Activated CD8-positive, alpha-beta memory T cell treated with anti-CD3 and anti-CD28 coated beads, Interleukin-2, amount 10 ng/mL, durations not matched to agents 7 days and 5 days (primary cell): Measurements from ENCODE around the gene ARIH2. TPM values are rescaled to one million over a fixed set of nuclear protein-coding genes. Genes with fewer than 3 reads are reported as not detected.

Source experiments
- ATAC-seq: fragments of 150-1000 bp; cut with Tn5 transposase; one replicate; pipeline ENCODE4 v1.10.0; 2021; ENCODE audit warnings: moderate library complexity
- CTCF ChIA-PET: fragments of 350-600 bp; sonication (Branson Sonifier 250); formaldehyde crosslinking; loops from one replicate; lab custom pipeline; 2021; ENCODE audit warnings: antibody characterized with exemption; lab: Charles Lee
- DNase-seq: peaks from one replicate; pipeline ENCODE4 v3.0.0-alpha.2; 2020
- H3K27ac Mint-ChIP-seq: one replicate; pipeline ENCODE4 v1.8.0; 2021; ENCODE audit warnings: mild to moderate bottlenecking, mixed read lengths
- H3K27me3 Mint-ChIP-seq: one replicate; pipeline ENCODE4 v1.8.0; 2021; ENCODE audit warnings: mixed read lengths
- H3K36me3 Mint-ChIP-seq: one replicate; pipeline ENCODE4 v1.8.0; 2021; ENCODE audit warnings: mild to moderate bottlenecking, mixed read lengths
- H3K4me1 Mint-ChIP-seq: one replicate; pipeline ENCODE4 v1.8.0; 2021; ENCODE audit warnings: mixed read lengths
- H3K4me3 Mint-ChIP-seq: one replicate; pipeline ENCODE4 v1.8.0; 2021; ENCODE audit warnings: mild to moderate bottlenecking, moderate library complexity, mixed read lengths
- H3K9me3 Mint-ChIP-seq: one replicate; pipeline ENCODE4 v1.8.0; 2022; ENCODE audit warnings: low read depth, mixed read lengths
- microRNA-seq: library from miRNA; unstranded; fragments of <30 nt; microRNA quantifications from one replicate; pipeline ENCODE4 v1.2.0, GENCODE V29; 2022
- total RNA-seq, 2 experiments: library from RNA; stranded (reverse); gene quantifications; one replicate each; pipeline ENCODE4 v1.2.3, GENCODE V29; 2021

Gene ARIH2
- total RNA-seq, 2 experiments from 2014 or later: 118 to 156 TPM

GRCh38 chr3:49035281-49035680 is 116.6 kb downstream of the ARIH2 start:
- H3K4me3 Mint-ChIP-seq: no peak overlapping the region
- no peaks in the 10 kb centered on the region for H3K27me3 Mint-ChIP-seq
- peaks cover 24% of the 10 kb centered on the region for H3K36me3 Mint-ChIP-seq
- no peaks in the 10 kb centered on the region for H3K4me1 Mint-ChIP-seq
- no peak overlapping the region for H3K27ac Mint-ChIP-seq
- H3K9me3 Mint-ChIP-seq: no peaks in the 10 kb centered on the region
- ATAC-seq (no peak), DNase-seq (no peak)
- CTCF ChIA-PET: no interaction called here

Small RNA genes lying within 50 kb of the gene (microRNA-seq; reads per million reads assigned to microRNA genes)
- gene MIR191 (23,538 reads per million, percentile 98 among the genes with 10 or more reads in this experiment), gene MIR425 (9,021 reads per million, percentile 94 among the genes with 10 or more reads in this experiment)

Other genes starting within 250 kb of the ARIH2 start
- gene NCKIPSD, start 232.9 kb upstream of the ARIH2 start, total RNA-seq: 10 to 100 TPM; 33.4 to 43.0 TPM
- gene IP6K2, start 201.6 kb upstream of the ARIH2 start, total RNA-seq: 10 to 100 TPM; 65.3 to 69.7 TPM
- 10 to 100 TPM; 27.9 to 33.0 TPM for gene PRKAR2A, start 71.0 kb upstream of the ARIH2 start, total RNA-seq
- 10 to 100 TPM; 26.7 to 35.6 TPM for gene SLC25A20, start 20.0 kb upstream of the ARIH2 start, total RNA-seq
- gene P4HTM, start 71.4 kb downstream of the ARIH2 start, total RNA-seq: 10 to 100 TPM; 44.5 to 50.6 TPM
- 100 to 1,000 TPM; 130 to 154 TPM for gene WDR6, start 88.5 kb downstream of the ARIH2 start, total RNA-seq
- 10 to 100 TPM; 25.8 to 29.9 TPM for gene DALRD3, start 99.7 kb downstream of the ARIH2 start, total RNA-seq
- 100 to 1,000 TPM in 1 of 2 experiments, 10 to 100 TPM in 1; 94.3 to 101 TPM for gene NDUFAF3, start 103.3 kb downstream of the ARIH2 start, total RNA-seq
- gene IMPDH2, start 110.6 kb downstream of the ARIH2 start, total RNA-seq: 100 to 1,000 TPM; 186 to 229 TPM
- 100 to 1,000 TPM; 142 to 149 TPM for gene QRICH1, start 175.2 kb downstream of the ARIH2 start, total RNA-seq
- 100 to 1,000 TPM; 234 to 245 TPM for gene QARS1, start 185.9 kb downstream of the ARIH2 start, total RNA-seq
- gene USP19, start 202.0 kb downstream of the ARIH2 start, total RNA-seq: 10 to 100 TPM; 58.3 to 68.6 TPM
- not detected for gene LAMB2, start 214.2 kb downstream of the ARIH2 start, total RNA-seq
- gene CCDC71, start 247.5 kb downstream of the ARIH2 start, total RNA-seq: 10 to 100 TPM; 23.5 to 23.7 TPM